ENCODE results near the gene DOCK11.

DNA sequence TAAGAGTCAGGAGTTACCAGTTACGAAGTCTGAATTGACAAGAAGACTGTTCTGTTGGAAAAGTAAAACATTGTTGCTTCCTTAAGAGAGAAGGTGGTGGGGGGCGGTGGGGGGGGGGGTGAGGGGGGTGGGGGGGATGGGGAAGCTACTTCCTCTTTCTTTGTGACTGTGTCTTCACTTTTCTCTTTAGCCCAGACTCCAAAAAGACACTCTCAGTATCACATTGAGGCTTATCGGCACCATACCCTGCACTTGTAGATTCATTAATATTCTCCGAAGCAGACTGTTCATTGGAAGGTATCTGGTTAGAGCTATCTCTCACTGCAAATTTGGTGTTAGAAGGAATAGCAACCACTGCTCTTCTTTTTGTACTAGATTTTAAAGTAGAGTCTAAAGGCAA is 137.2 kb downstream of the DOCK11 start:
- TF ChIP-seq, protein P1, sequence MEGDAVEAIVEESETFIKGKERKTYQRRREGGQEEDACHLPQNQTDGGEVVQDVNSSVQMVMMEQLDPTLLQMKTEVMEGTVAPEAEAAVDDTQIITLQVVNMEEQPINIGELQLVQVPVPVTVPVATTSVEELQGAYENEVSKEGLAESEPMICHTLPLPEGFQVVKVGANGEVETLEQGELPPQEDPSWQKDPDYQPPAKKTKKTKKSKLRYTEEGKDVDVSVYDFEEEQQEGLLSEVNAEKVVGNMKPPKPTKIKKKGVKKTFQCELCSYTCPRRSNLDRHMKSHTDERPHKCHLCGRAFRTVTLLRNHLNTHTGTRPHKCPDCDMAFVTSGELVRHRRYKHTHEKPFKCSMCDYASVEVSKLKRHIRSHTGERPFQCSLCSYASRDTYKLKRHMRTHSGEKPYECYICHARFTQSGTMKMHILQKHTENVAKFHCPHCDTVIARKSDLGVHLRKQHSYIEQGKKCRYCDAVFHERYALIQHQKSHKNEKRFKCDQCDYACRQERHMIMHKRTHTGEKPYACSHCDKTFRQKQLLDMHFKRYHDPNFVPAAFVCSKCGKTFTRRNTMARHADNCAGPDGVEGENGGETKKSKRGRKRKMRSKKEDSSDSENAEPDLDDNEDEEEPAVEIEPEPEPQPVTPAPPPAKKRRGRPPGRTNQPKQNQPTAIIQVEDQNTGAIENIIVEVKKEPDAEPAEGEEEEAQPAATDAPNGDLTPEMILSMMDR (IDR thresholded peaks at IDR 0.05 in 2 of 3, conservative IDR thresholded peaks at IDR 0.05 in 1 of 3; ENCODE audit: control insufficient read depth in 2 of 3, extremely low read depth in 1 of 3, insufficient read depth in 1 of 3, low read depth in 3 of 3, low read length in 3 of 3) = no peak
- TF ChIP-seq SMC3 (IDR thresholded peaks at IDR 0.05; ENCODE audit: borderline replicate concordance, low read length) = no peak
- TF ChIP-seq GATAD2B (conservative IDR thresholded peaks at IDR 0.05; ENCODE audit: low read depth) = no peak
